CD8-positive, alpha-beta memory T cell (primary cell): ENCODE measurements around the gene EFCAB13. TPM values are rescaled to one million over a fixed set of nuclear protein-coding genes. Genes with fewer than 3 reads are reported as not detected.

Source experiments
- CTCF ChIA-PET: fragments of 350-600 bp; sonication (Branson Sonifier 250); formaldehyde crosslinking; loops from one replicate; lab custom pipeline; 2021; ENCODE audit warnings: antibody characterized with exemption; lab: Charles Lee
- POLR2A ChIA-PET: fragments of 350-600 bp; sonication (Branson Sonifier 250); formaldehyde crosslinking; loops from one replicate; lab custom pipeline; 2021; ENCODE audit warnings: antibody characterized with exemption; lab: Charles Lee
- DNase-seq, 5 donors: peaks; one replicate each; pipeline versions ENCODE4 v3.0.0 to v3.0.0-alpha.2; 2020 to 2022; ENCODE audit warnings: mixed read lengths in 1 of 5
- H3K27ac ChIP-seq: one replicate; pipeline ENCODE4 v1.7.0; 2013; ENCODE audit warnings: low read depth, mild to moderate bottlenecking, low read length, moderate library complexity
- H3K27me3 ChIP-seq: 2 replicates; pipeline ENCODE4 v1.7.0; 2013; ENCODE audit warnings: low read length, mild to moderate bottlenecking; ENCODE audit not compliant: insufficient read depth, poor library complexity, severe bottlenecking
- H3K36me3 ChIP-seq: 2 replicates; pipeline ENCODE4 v1.7.0; 2013; ENCODE audit warnings: mild to moderate bottlenecking, low read length, moderate library complexity; ENCODE audit not compliant: insufficient read depth
- H3K4me1 ChIP-seq: 2 replicates; pipeline ENCODE4 v1.7.0; 2013; ENCODE audit warnings: mild to moderate bottlenecking, low read length, moderate library complexity; ENCODE audit not compliant: insufficient read depth
- H3K4me3 ChIP-seq: 2 replicates; pipeline ENCODE4 v1.7.0; 2013; ENCODE audit warnings: mild to moderate bottlenecking, low read length
- H3K9me3 ChIP-seq: 2 replicates; pipeline ENCODE4 v1.7.0; 2013; ENCODE audit warnings: mild to moderate bottlenecking, low read length
- H3K27ac Mint-ChIP-seq, 8 donors: one replicate each; pipeline ENCODE4 v1.8.0; 2020 to 2021; ENCODE audit warnings: mixed read lengths in 8 of 8, mild to moderate bottlenecking in 6 of 8, inconsistent platforms in 3 of 8, moderate library complexity in 3 of 8
- H3K27me3 Mint-ChIP-seq, 2 donors: one replicate each; pipeline ENCODE4 v1.8.0; 2020 to 2021; ENCODE audit warnings: mixed read lengths in 2 of 2, mild to moderate bottlenecking in 1 of 2, moderate library complexity in 1 of 2
- H3K36me3 Mint-ChIP-seq, 3 donors: one replicate each; pipeline ENCODE4 v1.8.0; 2020 to 2021; ENCODE audit warnings: mixed read lengths in 3 of 3, inconsistent platforms in 1 of 3, mild to moderate bottlenecking in 1 of 3
- H3K4me1 Mint-ChIP-seq, 3 donors: one replicate each; pipeline ENCODE4 v1.8.0; 2020 to 2021; ENCODE audit warnings: mixed read lengths in 3 of 3, inconsistent platforms in 1 of 3, mild to moderate bottlenecking in 1 of 3
- H3K4me3 Mint-ChIP-seq, 7 donors: one replicate each; pipeline ENCODE4 v1.8.0; 2020 to 2021; ENCODE audit warnings: mixed read lengths in 7 of 7, mild to moderate bottlenecking in 6 of 7, moderate library complexity in 4 of 7, inconsistent platforms in 2 of 7
- H3K9me3 Mint-ChIP-seq, 5 donors: one replicate each; pipeline ENCODE4 v1.8.0; 2020 to 2022; ENCODE audit warnings: mixed read lengths in 5 of 5, mild to moderate bottlenecking in 3 of 5, moderate library complexity in 2 of 5, inconsistent platforms in 1 of 5
- polyA plus RNA-seq: library from polyadenylated mRNA; unstranded; fragments of 300-500 nt; fragmentation: Illumina TruSeq; gene quantifications from one replicate; pipeline ENCODE4 v1.2.3, GENCODE V29; 2021
- total RNA-seq, 2 experiments: library from RNA; stranded (reverse); gene quantifications; one replicate each; pipeline ENCODE4 v1.2.3, GENCODE V29; 2021

The EFCAB13 gene
- total and polyA plus RNA-seq, 3 experiments from 2014 or later = 1.4 to 4.8 (median 4.0) TPM

GRCh38 chr17:47311420-47311819 is 12.3 kb upstream of the EFCAB13 start:
- Mint-ChIP-seq H3K9me3 (no peaks in the 10 kb centered on the region), H3K4me3 (no peak overlapping the region), H3K4me1 (no peaks in the 10 kb centered on the region), H3K27ac (peak overlapping the region in 2 of 8 donors; percentile 7 to 12), H3K27me3 (peaks cover 2 to 6% of the 10 kb centered on the region in 2 donors), H3K36me3 (no peaks in the 10 kb centered on the region)
- H3K27ac ChIP-seq = no peak overlapping the region
- ChIA-PET POLR2A (no interaction called here), CTCF (interaction anchor here (1.1 kb wide), 1 partner anchor 81 kb away, joined by 3 read pairs; no protein-coding TSS in a partner anchor)
- H3K27me3 ChIP-seq = no peaks in the 10 kb centered on the region
- no peak for DNase-seq
- no peaks in the 10 kb centered on the region for H3K36me3 ChIP-seq
- H3K4me3 ChIP-seq = no peak overlapping the region
- H3K4me1 ChIP-seq = no peaks in the 10 kb centered on the region
- no peaks in the 10 kb centered on the region for H3K9me3 ChIP-seq

- Histone ChIP-seq H3K27ac (no peak overlapping the region), H3K9me3 (no peaks in the 10 kb centered on the region), H3K4me3 (no peak overlapping the region), H3K36me3 (no peaks in the 10 kb centered on the region), H3K4me1 (no peaks in the 10 kb centered on the region), H3K27me3 (no peaks in the 10 kb centered on the region)
- Mint-ChIP-seq H3K27me3 (peaks cover 5 to 6% of the 10 kb centered on the region in 2 donors), H3K27ac (no peak overlapping the region), H3K4me3 (no peak overlapping the region), H3K4me1 (no peaks in the 10 kb centered on the region), H3K36me3 (no peaks in the 10 kb centered on the region), H3K9me3 (no peaks in the 10 kb centered on the region)
- peak in 3 of 5 donors; percentile 37 to 52 (median 49) for DNase-seq
- ChIA-PET CTCF (interaction anchor here (0.8 to 2.5 kb wide), 10 partner anchors 9 to 373 kb away, joined by 3 to 16 read pairs (median 3); partner anchors contain the start of gene EFCAB13), POLR2A (no interaction called here)
Measured at GRCh38 chr17:47315451-47316266, 8.1 kb upstream of the EFCAB13 start.

DNA sequence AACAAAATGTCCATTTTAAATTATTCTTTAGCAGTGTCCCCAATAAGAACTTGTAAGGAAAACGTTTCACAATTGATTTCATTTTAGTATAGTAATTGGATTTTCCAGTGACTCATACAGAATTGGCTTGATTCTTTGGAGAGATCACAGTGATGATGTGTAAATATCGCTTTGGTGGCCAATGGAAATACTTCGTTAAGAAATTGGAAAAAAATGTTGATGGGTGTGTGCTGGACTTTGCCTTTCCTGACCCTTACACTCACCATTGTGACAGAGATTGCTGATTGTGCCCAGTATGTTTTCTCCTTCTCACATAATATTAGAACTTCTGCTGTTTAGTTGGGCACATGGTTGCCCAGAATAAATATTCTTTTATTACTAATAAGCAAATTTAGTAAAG is 7.4 kb upstream of the EFCAB13 start:
- Mint-ChIP-seq H3K4me1 (no peaks in the 10 kb centered on the region), H3K27me3 (peaks cover 5 to 6% of the 10 kb centered on the region in 2 donors), H3K36me3 (no peaks in the 10 kb centered on the region), H3K9me3 (no peaks in the 10 kb centered on the region), H3K27ac (no peak overlapping the region), H3K4me3 (no peak overlapping the region)
- Histone ChIP-seq H3K4me1 (no peaks in the 10 kb centered on the region), H3K36me3 (no peaks in the 10 kb centered on the region), H3K27ac (no peak overlapping the region), H3K4me3 (no peak overlapping the region), H3K27me3 (no peaks in the 10 kb centered on the region), H3K9me3 (no peaks in the 10 kb centered on the region)
- ChIA-PET CTCF (interaction anchor here (1.6 to 2.5 kb wide), 6 partner anchors 8 to 374 kb away, joined by 3 to 16 read pairs (median 6); partner anchors contain the start of gene EFCAB13), POLR2A (no interaction called here)
- DNase-seq = no peak

- Mint-ChIP-seq H3K4me1 (no peaks in the 10 kb centered on the region), H3K27ac (no peak overlapping the region), H3K27me3 (peaks cover 5 to 6% of the 10 kb centered on the region in 2 donors), H3K4me3 (no peak overlapping the region), H3K9me3 (no peaks in the 10 kb centered on the region), H3K36me3 (no peaks in the 10 kb centered on the region)
- Histone ChIP-seq H3K27me3 (no peaks in the 10 kb centered on the region), H3K36me3 (no peaks in the 10 kb centered on the region), H3K4me1 (no peaks in the 10 kb centered on the region), H3K4me3 (no peak overlapping the region), H3K27ac (no peak overlapping the region), H3K9me3 (no peaks in the 10 kb centered on the region)
- ChIA-PET POLR2A (no interaction called here), CTCF (interaction anchor here (1.6 to 2.0 kb wide), 3 partner anchors 20 to 375 kb away, joined by 3 to 8 read pairs (median 5); no protein-coding TSS in a partner anchor)
- no peak for DNase-seq
Measured at GRCh38 chr17:47317119-47317518, 6.6 kb upstream of the EFCAB13 start.

GRCh38 chr17:47318197-47318918 is 5.4 kb upstream of the EFCAB13 start:
- CTCF ChIA-PET = no interaction called here

DNA sequence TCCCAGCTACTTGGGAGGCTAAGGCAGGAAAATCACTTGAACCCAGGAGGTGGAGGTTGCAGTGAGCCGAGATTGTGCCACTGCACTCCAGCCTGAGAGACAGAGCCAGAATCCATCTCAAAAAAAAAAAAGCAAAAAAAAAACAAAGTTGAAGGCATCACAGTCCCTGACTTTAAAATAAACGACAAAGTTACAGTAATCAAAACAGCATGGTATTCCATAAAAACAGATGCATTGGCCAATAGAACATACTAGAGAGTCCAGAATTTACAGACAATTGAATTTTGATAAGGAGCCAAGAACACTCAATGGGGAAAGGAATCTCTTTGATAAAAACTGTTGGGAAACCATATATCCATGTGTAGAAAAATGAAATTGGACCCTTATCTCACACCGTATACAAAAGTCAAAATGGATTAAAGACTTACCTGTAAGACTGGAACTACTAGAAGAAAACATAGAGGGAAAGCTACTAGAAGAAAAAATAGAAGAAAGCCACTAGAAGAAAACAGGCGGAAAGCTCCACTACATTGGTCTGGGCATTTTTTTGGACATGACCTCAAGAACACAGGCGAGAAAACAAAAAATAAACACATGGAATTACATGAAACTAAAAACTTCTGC is 2.8 kb upstream of the EFCAB13 start:
- CTCF ChIA-PET = no interaction called here
- POLR2A ChIA-PET = no interaction called here
- H3K4me3 Mint-ChIP-seq = peak overlapping the region in 2 of 7 donors; percentile 40 to 74

More at GRCh38 chr17:47318197-47318918, 5.4 kb upstream of the EFCAB13 start:
- POLR2A ChIA-PET = no interaction called here
- Mint-ChIP-seq H3K4me1 (peaks cover 4 to 10% (median 4%) of the 10 kb centered on the region in 3 donors), H3K36me3 (peaks cover 0 to 2% (median 0%) of the 10 kb centered on the region in 3 donors), H3K9me3 (no peaks in the 10 kb centered on the region), H3K27me3 (peaks cover 5 to 6% of the 10 kb centered on the region in 2 donors), H3K4me3 (no peak overlapping the region), H3K27ac (no peak overlapping the region)
- Histone ChIP-seq H3K9me3 (no peaks in the 10 kb centered on the region), H3K4me1 (peaks cover 3% of the 10 kb centered on the region), H3K27ac (no peak overlapping the region), H3K27me3 (no peaks in the 10 kb centered on the region), H3K36me3 (no peaks in the 10 kb centered on the region), H3K4me3 (no peak overlapping the region)
- no peak for DNase-seq

DNA sequence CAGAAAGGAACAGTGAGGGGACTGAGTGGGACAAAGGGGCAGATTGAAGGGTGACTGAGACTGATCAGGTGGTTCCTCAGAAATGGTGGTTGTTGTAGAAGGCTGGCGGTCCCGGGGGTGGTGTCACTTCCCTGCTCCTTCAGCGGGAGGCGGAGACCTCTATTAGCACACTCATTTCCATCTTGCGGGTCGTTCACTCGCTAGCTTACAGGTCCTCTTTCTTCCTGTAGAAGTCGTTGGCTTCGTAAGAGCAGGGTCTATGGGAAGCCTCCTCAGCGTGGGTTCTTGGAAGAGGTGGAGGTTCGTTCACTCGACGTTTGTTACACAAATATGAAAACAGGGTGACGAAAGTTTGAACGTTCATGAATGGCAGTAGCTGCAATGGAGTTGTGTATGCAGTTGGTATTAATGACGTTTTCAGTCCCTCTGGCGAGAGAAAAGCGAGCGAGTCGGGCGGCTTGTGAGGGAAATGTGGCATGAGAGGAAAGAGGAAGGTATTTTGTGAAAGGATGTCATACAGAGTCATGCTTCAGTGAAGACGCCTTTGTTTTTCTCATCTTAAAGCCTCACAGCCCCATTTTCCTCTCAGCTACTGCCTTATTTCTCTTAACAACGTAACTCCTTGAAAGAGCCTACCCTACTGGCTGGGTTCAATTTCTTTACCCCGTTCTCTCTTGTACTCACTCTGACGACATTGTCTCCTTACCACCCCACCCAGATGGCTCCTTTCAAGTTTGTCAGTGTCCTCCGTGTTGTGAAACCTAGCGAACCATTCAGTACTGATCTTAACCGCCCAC is 667 bp downstream of the EFCAB13 start:
- peak overlapping the region; percentile 96 to 100 (median 100) for H3K4me3 Mint-ChIP-seq
- CTCF ChIA-PET = interaction anchor here (1.8 kb wide), 1 partner anchor 9 kb away, joined by 9 read pairs; no protein-coding TSS in a partner anchor
- peak; percentile 31 to 73 (median 47) for DNase-seq
- Histone ChIP-seq H3K4me1 (peaks cover 9% of the 10 kb centered on the region), H3K36me3 (no peaks in the 10 kb centered on the region), H3K27ac (peak overlapping the region; percentile 77), H3K4me3 (peak overlapping the region; percentile 85), H3K9me3 (no peaks in the 10 kb centered on the region), H3K27me3 (no peaks in the 10 kb centered on the region)
- POLR2A ChIA-PET = interaction anchor here (0.5 to 1.2 kb wide), 3 partner anchors 93 to 340 kb away, joined by 3 to 4 read pairs (median 4); partner anchors contain the start of gene KPNB1
- H3K36me3 Mint-ChIP-seq = peaks cover 0 to 14% (median 4%) of the 10 kb centered on the region in 3 donors
- peaks cover 0 to 6% of the 10 kb centered on the region in 2 donors for H3K27me3 Mint-ChIP-seq
- H3K27ac Mint-ChIP-seq = peak overlapping the region; percentile 91 to 100 (median 96)
- H3K4me1 Mint-ChIP-seq = peaks cover 14 to 29% (median 19%) of the 10 kb centered on the region in 3 donors
- no peaks in the 10 kb centered on the region for H3K9me3 Mint-ChIP-seq

More for the DNA sequence above, 2.8 kb upstream of the EFCAB13 start:
- peaks cover 14 to 29% (median 19%) of the 10 kb centered on the region in 3 donors for H3K4me1 Mint-ChIP-seq
- DNase-seq = no peak
- Histone ChIP-seq H3K27me3 (no peaks in the 10 kb centered on the region), H3K4me3 (no peak overlapping the region), H3K4me1 (peaks cover 9% of the 10 kb centered on the region), H3K9me3 (no peaks in the 10 kb centered on the region), H3K27ac (no peak overlapping the region), H3K36me3 (no peaks in the 10 kb centered on the region)
- no peak overlapping the region for H3K27ac Mint-ChIP-seq
- H3K27me3 Mint-ChIP-seq = peaks cover 0 to 7% of the 10 kb centered on the region in 2 donors
- no peaks in the 10 kb centered on the region for H3K9me3 Mint-ChIP-seq
- H3K36me3 Mint-ChIP-seq = peaks cover 0 to 12% (median 0%) of the 10 kb centered on the region in 3 donors
